GM19455 (cell line): ENCODE data around the gene OR6C70.

ENCODE experiments used
- ATAC-seq: cut with Tn5 transposase; IDR thresholded peaks from one replicate; pipeline ENCODE4 v1.9.1; 2021; ENCODE audit not compliant: unreplicated experiment

Gene OR6C70

GRCh38 chr12:55420307-55420962 is 49.5 kb downstream of the OR6C70 start:
- ATAC-seq, result no peak
